T-helper 1 cell (primary cell): ENCODE measurements around the gene C2orf81.
"Not testable (repeated sequence)": the region's sequence is repeated elsewhere in the genome, so short reads cannot be mapped to it uniquely, and the experiment has no call there.

ENCODE experiments used
- DNase-seq, 5 donors: peaks; one replicate each; pipeline ENCODE4 v3.0.0-alpha.2; 2012 to 2020

Gene C2orf81

GRCh38 chr2:74442483-74443297 is 21.3 kb upstream of the C2orf81 start:
- not testable (repeated sequence) for DNase-seq

GRCh38 chr2:74441690-74442482 is 20.5 kb upstream of the C2orf81 start, which contains the start of gene RTKN:
TSS of gene RTKN (minus strand) at chr2:74441937. CDS start at chr2:74441816, 121 bp downstream.
- peak in 1 of 5 donors; percentile 17 for DNase-seq

GRCh38 chr2:74441170-74441689 is 19.8 kb upstream of the C2orf81 start:
- no peak for DNase-seq

- peak in 1 of 5 donors; percentile 52 for DNase-seq
These were observed 19.2 kb upstream of the C2orf81 start for GRCh38 chr2:74440378-74441169.

- no peak for DNase-seq
These were observed 18.5 kb upstream of the C2orf81 start for GRCh38 chr2:74439803-74440377.

- no peak for DNase-seq
These were observed 18.0 kb upstream of the C2orf81 start for GRCh38 chr2:74439373-74439772.

- no peak for DNase-seq
These were observed 16.8 kb upstream of the C2orf81 start for GRCh38 chr2:74438248-74438647.

GRCh38 chr2:74436848-74437695 is 15.7 kb upstream of the C2orf81 start:
- DNase-seq = no peak

GRCh38 chr2:74436111-74436805 is 14.8 kb upstream of the C2orf81 start:
- DNase-seq = no peak

GRCh38 chr2:74430502-74430901 is 9.1 kb upstream of the C2orf81 start:
- no peak for DNase-seq

- DNase-seq = no peak
These were observed 8.3 kb upstream of the C2orf81 start for GRCh38 chr2:74429487-74430451.

GRCh38 chr2:74428675-74429074 is 7.3 kb upstream of the C2orf81 start:
- DNase-seq = no peak

GRCh38 chr2:74427551-74427950 is 6.1 kb upstream of the C2orf81 start:
- no peak for DNase-seq

- no peak for DNase-seq
These were observed 4.9 kb upstream of the C2orf81 start for GRCh38 chr2:74426181-74426758.

- DNase-seq = no peak
These were observed 4.1 kb upstream of the C2orf81 start for GRCh38 chr2:74425523-74425922.

GRCh38 chr2:74424995-74425406 is 3.6 kb upstream of the C2orf81 start:
- DNase-seq = no peak

- DNase-seq = no peak
These were observed 2.9 kb upstream of the C2orf81 start for GRCh38 chr2:74424139-74424992.
